CD14-positive monocyte (primary cell): ENCODE results near the gene NAT14. TPM values are rescaled to one million over a fixed set of nuclear protein-coding genes. Genes with fewer than 3 reads are reported as not detected.

ENCODE experiments used
- DNase-seq, 3 donors: peaks; one replicate each; pipeline ENCODE4 v3.0.0-alpha.2; 2011 to 2022
- H2AFZ ChIP-seq: 2 replicates; pipeline ENCODE4 v1.6.0; 2012; ENCODE audit warnings: mild to moderate bottlenecking, low read depth, low read length, inconsistent platforms; ENCODE audit not compliant: insufficient read depth, poor library complexity, severe bottlenecking
- H3K27ac ChIP-seq, 2 donors: 1 replicate in 1 of 2; 2 replicates in 1 of 2; pipeline ENCODE4 v1.5.1; 2012 to 2013; ENCODE audit warnings: low read length in 2 of 2, control low read depth in 1 of 2, inconsistent platforms in 1 of 2, low read depth in 1 of 2, mild to moderate bottlenecking in 1 of 2
- H3K27me3 ChIP-seq, 2 donors: one replicate each; pipeline versions ENCODE4 v1.6.0 to v1.6.1; 2011 to 2013; ENCODE audit warnings: low read length in 2 of 2; ENCODE audit not compliant: control insufficient read depth in 2 of 2, insufficient read depth in 2 of 2
- H3K36me3 ChIP-seq, 2 donors: replicated peaks in 1 of 2; 1 replicate in 1 of 2; 2 replicates in 1 of 2; pipeline versions ENCODE4 v1.5.1 to v1.6.1; 2012 to 2013; ENCODE audit warnings: low read length in 2 of 2, control low read depth in 1 of 2, inconsistent platforms in 1 of 2, mild to moderate bottlenecking in 1 of 2; ENCODE audit not compliant: insufficient read depth in 2 of 2, control insufficient read depth in 1 of 2
- H3K4me1 ChIP-seq, 2 donors: 1 replicate in 1 of 2; 2 replicates in 1 of 2; pipeline versions ENCODE4 v1.5.1 to v1.6.1; 2012 to 2013; ENCODE audit warnings: low read length in 2 of 2, control low read depth in 1 of 2, inconsistent platforms in 1 of 2, mild to moderate bottlenecking in 1 of 2, moderate library complexity in 1 of 2; ENCODE audit not compliant: insufficient read depth in 2 of 2, control insufficient read depth in 1 of 2
- H3K4me2 ChIP-seq: replicated peaks from 2 replicates; pipeline ENCODE3; 2012; ENCODE audit warnings: low read length, moderate library complexity, mild to moderate bottlenecking; ENCODE audit not compliant: poor library complexity, severe bottlenecking; ENCODE audit errors: extremely low read depth
- H3K4me3 ChIP-seq, 3 experiments: fragments of 200-600 bp in 1 of 3; sonication (generic) in 1 of 3; replicated peaks in 1 of 3; 1 replicate in 2 of 3; 2 replicates in 1 of 3; pipeline ENCODE4 v1.5.1; 2011 to 2013; ENCODE audit warnings: low read length in 3 of 3, mild to moderate bottlenecking in 3 of 3, control low read depth in 2 of 3, low read depth in 2 of 3, inconsistent platforms in 1 of 3, moderate library complexity in 1 of 3
- H3K79me2 ChIP-seq: 2 replicates; pipeline ENCODE4 v1.6.0; 2012; ENCODE audit warnings: mild to moderate bottlenecking, control low read depth, inconsistent platforms, low read length, moderate library complexity; ENCODE audit not compliant: insufficient read depth
- H3K9ac ChIP-seq: 2 replicates; pipeline ENCODE4 v1.6.0; 2017; ENCODE audit warnings: low read length, mild to moderate bottlenecking; ENCODE audit not compliant: insufficient read depth, poor library complexity, severe bottlenecking
- H3K9me3 ChIP-seq, 2 donors: replicated peaks in 1 of 2; 1 replicate in 1 of 2; 2 replicates in 1 of 2; pipeline versions ENCODE4 v1.5.1 to v1.6.1; 2012 to 2013; ENCODE audit warnings: low read length in 2 of 2, control low read depth in 1 of 2; ENCODE audit not compliant: control insufficient read depth in 1 of 2, insufficient read depth in 1 of 2
- H4K20me1 ChIP-seq: 2 replicates; pipeline ENCODE4 v1.6.0; 2012; ENCODE audit warnings: mild to moderate bottlenecking, low read length, control low read depth, moderate library complexity; ENCODE audit not compliant: insufficient read depth
- H3K27ac Mint-ChIP-seq, 7 donors: one replicate each; pipeline ENCODE4 v1.8.0; 2020; ENCODE audit warnings: mild to moderate bottlenecking in 7 of 7, mixed read lengths in 7 of 7, moderate library complexity in 6 of 7, inconsistent platforms in 2 of 7
- H3K27me3 Mint-ChIP-seq, 3 donors: one replicate each; pipeline ENCODE4 v1.8.0; 2021 to 2022; ENCODE audit warnings: low read depth in 3 of 3, mild to moderate bottlenecking in 3 of 3, mixed read lengths in 3 of 3, moderate library complexity in 3 of 3, inconsistent platforms in 1 of 3
- H3K36me3 Mint-ChIP-seq, 2 donors: one replicate each; pipeline ENCODE4 v1.8.0; 2020; ENCODE audit warnings: mixed read lengths in 2 of 2, inconsistent platforms in 1 of 2, mild to moderate bottlenecking in 1 of 2
- H3K4me1 Mint-ChIP-seq: one replicate; pipeline ENCODE4 v1.8.0; 2020; ENCODE audit warnings: mild to moderate bottlenecking, mixed read lengths
- H3K4me3 Mint-ChIP-seq, 2 donors: one replicate each; pipeline ENCODE4 v1.8.0; 2020; ENCODE audit warnings: mild to moderate bottlenecking in 2 of 2, mixed read lengths in 2 of 2, moderate library complexity in 1 of 2
- H3K9me3 Mint-ChIP-seq, 7 donors: one replicate each; pipeline ENCODE4 v1.8.0; 2020 to 2022; ENCODE audit warnings: mixed read lengths in 7 of 7, mild to moderate bottlenecking in 6 of 7, moderate library complexity in 6 of 7, inconsistent platforms in 2 of 7
- WGBS: methylation state at CpG from one replicate; pipeline ENCODE4 v1.1.5; 2013; ENCODE audit warnings: missing lambda C conversion rate; ENCODE audit not compliant: insufficient coverage; 5-methylcytosine and 5-hydroxymethylcytosine counted together
- intact Hi-C, 2 donors: fragments of 100-400 bp; cut with micrococcal nuclease; formaldehyde crosslinking; loops; one replicate each; pipeline versions ENCODE4 v1.15.0 to v1.15.1; 2023
- polyA plus RNA-seq, 3 donors: library from polyadenylated mRNA; depleted of rRNA in 1 of 3; unstranded in 2 of 3; stranded (reverse) in 1 of 3; fragments of 300-500 nt in 2 of 3; fragments of >200 nt in 1 of 3; fragmentation: Illumina TruSeq in 2 of 3; gene quantifications; 1 replicate in 2 of 3; 2 replicates in 1 of 3; pipeline ENCODE4 v1.2.3, GENCODE V29; 2012 to 2021
- TF ChIP-seq, protein P1 (sequence below): fragments of 200-600 bp; IDR thresholded peaks from one replicate; pipeline ENCODE4 v1.8.0; 2022; ENCODE audit warnings: antibody characterized with exemption, mild to moderate bottlenecking

NAT14 gene
- polyA plus RNA-seq, 3 donors, result 1.5 to 2.2 (median 1.9) TPM

DNA sequence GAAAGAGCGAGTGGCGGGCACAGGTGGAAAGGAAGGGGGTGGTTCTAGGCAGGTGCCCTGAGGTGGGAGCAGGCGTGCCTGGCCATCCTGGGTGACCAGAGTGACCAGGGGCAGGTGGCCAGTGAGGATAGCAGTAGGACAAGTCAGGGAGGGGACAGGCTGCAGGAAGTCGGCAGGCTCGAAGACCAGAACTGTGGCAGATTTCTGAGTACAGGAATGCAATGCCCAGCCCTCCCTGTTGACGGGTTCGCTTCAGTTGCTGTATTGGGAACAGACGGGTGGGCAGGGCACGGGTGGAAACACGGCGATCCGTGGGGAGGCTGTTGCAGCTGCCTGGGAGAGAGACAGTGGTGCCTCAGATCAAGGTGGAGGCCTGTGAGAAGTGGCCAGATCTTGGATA is 6.6 kb upstream of the NAT14 start:
- 95% methylated on average over 12 of the region's 12 CpGs for WGBS
- Mint-ChIP-seq H3K9me3 (peaks cover 0 to 2% (median 0%) of the 10 kb centered on the region in 7 donors), H3K4me3 (no peak overlapping the region), H3K4me1 (peaks cover 35% of the 10 kb centered on the region), H3K36me3 (peaks cover 15 to 19% of the 10 kb centered on the region in 2 donors), H3K27ac (peak overlapping the region in 1 of 7 donors; percentile 93), H3K27me3 (no peaks in the 10 kb centered on the region)
- no peak overlapping the region for H3K4me2 ChIP-seq
- intact Hi-C loops, result no loop called here
- H3K4me1 ChIP-seq, result peaks cover 16 to 21% of the 10 kb centered on the region in 2 donors
- no peak overlapping the region for H3K27ac ChIP-seq
- H3K36me3 ChIP-seq, result peaks cover 13 to 19% of the 10 kb centered on the region in 2 donors
- no peak overlapping the region for H2AFZ ChIP-seq
- TF ChIP-seq, protein P1, sequence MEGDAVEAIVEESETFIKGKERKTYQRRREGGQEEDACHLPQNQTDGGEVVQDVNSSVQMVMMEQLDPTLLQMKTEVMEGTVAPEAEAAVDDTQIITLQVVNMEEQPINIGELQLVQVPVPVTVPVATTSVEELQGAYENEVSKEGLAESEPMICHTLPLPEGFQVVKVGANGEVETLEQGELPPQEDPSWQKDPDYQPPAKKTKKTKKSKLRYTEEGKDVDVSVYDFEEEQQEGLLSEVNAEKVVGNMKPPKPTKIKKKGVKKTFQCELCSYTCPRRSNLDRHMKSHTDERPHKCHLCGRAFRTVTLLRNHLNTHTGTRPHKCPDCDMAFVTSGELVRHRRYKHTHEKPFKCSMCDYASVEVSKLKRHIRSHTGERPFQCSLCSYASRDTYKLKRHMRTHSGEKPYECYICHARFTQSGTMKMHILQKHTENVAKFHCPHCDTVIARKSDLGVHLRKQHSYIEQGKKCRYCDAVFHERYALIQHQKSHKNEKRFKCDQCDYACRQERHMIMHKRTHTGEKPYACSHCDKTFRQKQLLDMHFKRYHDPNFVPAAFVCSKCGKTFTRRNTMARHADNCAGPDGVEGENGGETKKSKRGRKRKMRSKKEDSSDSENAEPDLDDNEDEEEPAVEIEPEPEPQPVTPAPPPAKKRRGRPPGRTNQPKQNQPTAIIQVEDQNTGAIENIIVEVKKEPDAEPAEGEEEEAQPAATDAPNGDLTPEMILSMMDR, result no peak
- no peak for DNase-seq
- no peaks in the 10 kb centered on the region for H3K27me3 ChIP-seq
- peaks cover 23% of the 10 kb centered on the region for H3K79me2 ChIP-seq
- H3K9ac ChIP-seq, result no peak overlapping the region
- H4K20me1 ChIP-seq, result peaks cover 34% of the 10 kb centered on the region
- no peaks in the 10 kb centered on the region for H3K9me3 ChIP-seq
- H3K4me3 ChIP-seq, result no peak overlapping the region

DNA sequence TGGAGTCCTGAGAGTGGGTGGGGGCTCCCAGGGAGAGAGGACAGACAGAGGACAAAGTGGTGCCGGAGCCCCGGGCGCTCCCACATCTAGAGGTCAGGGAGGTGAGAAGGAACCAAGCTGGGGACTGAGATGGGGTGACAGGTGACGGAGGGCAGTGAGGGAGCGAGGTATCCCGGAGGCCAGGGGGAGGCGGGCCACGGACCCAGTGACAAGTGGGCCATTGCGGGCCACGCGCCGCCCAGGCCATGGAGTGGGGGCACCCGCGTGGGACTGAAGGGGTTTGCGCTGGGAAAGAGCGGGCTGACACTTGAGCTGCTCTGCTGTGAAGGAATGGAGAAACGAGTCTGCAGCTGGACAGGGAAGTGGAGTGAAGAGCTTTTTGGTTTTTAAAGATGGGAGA is 5.9 kb upstream of the NAT14 start:
- no peak overlapping the region for H3K4me3 ChIP-seq
- peaks cover 16 to 25% of the 10 kb centered on the region in 2 donors for H3K36me3 ChIP-seq
- no peak overlapping the region for H3K9ac ChIP-seq
- H2AFZ ChIP-seq, result no peak overlapping the region
- WGBS, result 91% methylated on average over 17 of the region's 17 CpGs
- H3K27me3 Mint-ChIP-seq, result peaks cover 0 to under 1% (median 0%) of the 10 kb centered on the region in 3 donors
- peaks cover 23% of the 10 kb centered on the region for H3K79me2 ChIP-seq
- TF ChIP-seq, protein P1, result no peak
- no peak overlapping the region for H3K4me3 Mint-ChIP-seq
- H3K4me1 Mint-ChIP-seq, result peaks cover 35% of the 10 kb centered on the region
- no peak overlapping the region for H3K27ac ChIP-seq
- DNase-seq, result no peak
- H3K4me2 ChIP-seq, result no peak overlapping the region
- no peak overlapping the region for H3K27ac Mint-ChIP-seq
- H3K27me3 ChIP-seq, result no peaks in the 10 kb centered on the region
- intact Hi-C loops, result no loop called here
- peaks cover 19 to 24% of the 10 kb centered on the region in 2 donors for H3K36me3 Mint-ChIP-seq
- peaks cover 0 to 2% (median 0%) of the 10 kb centered on the region in 7 donors for H3K9me3 Mint-ChIP-seq
- peaks cover 17 to 25% of the 10 kb centered on the region in 2 donors for H3K4me1 ChIP-seq
- H3K9me3 ChIP-seq, result no peaks in the 10 kb centered on the region
- H4K20me1 ChIP-seq, result peaks cover 41% of the 10 kb centered on the region
